HG03439 (cell line): Measurements from ENCODE around the gene ZNF593OS.

ENCODE experiments used
- ATAC-seq: cut with Tn5 transposase; IDR thresholded peaks from one replicate; pipeline ENCODE4 v1.9.1; 2021; ENCODE audit warnings: mild to moderate bottlenecking, moderate library complexity; ENCODE audit not compliant: unreplicated experiment

The ZNF593OS gene

GRCh38 chr1:26184883-26185282 lies 13.3 kb upstream of the ZNF593OS start:
- ATAC-seq: no peak

GRCh38 chr1:26184086-26184485 lies 12.5 kb upstream of the ZNF593OS start:
- no peak for ATAC-seq

GRCh38 chr1:26182383-26182696 lies 10.7 kb upstream of the ZNF593OS start:
- ATAC-seq: no peak

GRCh38 chr1:26181586-26182382 lies 10.2 kb upstream of the ZNF593OS start:
- ATAC-seq: no peak

GRCh38 chr1:26180010-26180506 lies 8.4 kb upstream of the ZNF593OS start:
- no peak for ATAC-seq

- no peak for ATAC-seq
These were observed 5.6 kb upstream of the ZNF593OS start, which contains the start of gene CNKSR1 for GRCh38 chr1:26177182-26177684. Gene CNKSR1, plus strand, starts transcription at chr1:26177491. Its CDS starts 57 bp downstream, at chr1:26177548.

- no peak for ATAC-seq
These were observed 3.7 kb upstream of the ZNF593OS start for GRCh38 chr1:26175346-26175745.

GRCh38 chr1:26170472-26170821 lies 1.2 kb downstream of the ZNF593OS start:
- ATAC-seq: no peak

GRCh38 chr1:26169669-26170471 lies 1.8 kb downstream of the ZNF593OS start, which contains the start of gene ZNF593:
Gene ZNF593, plus strand, starts transcription at chr1:26169908. Its CDS starts 76 bp downstream, at chr1:26169984.
- peak; percentile 84 for ATAC-seq

GRCh38 chr1:26169198-26169554 lies 2.5 kb downstream of the ZNF593OS start:
- ATAC-seq: no peak

- ATAC-seq: no peak
These were observed 3.0 kb downstream of the ZNF593OS start, which contains the start of gene C1orf232 for GRCh38 chr1:26168410-26169197. Gene C1orf232, minus strand, starts transcription at chr1:26168963. Its CDS starts 464 bp downstream, at chr1:26168499.

GRCh38 chr1:26166719-26167281 lies 4.8 kb downstream of the ZNF593OS start:
- ATAC-seq: no peak

- ATAC-seq: no peak
These were observed 6.5 kb downstream of the ZNF593OS start for GRCh38 chr1:26164861-26165842.

- ATAC-seq: no peak
These were observed 7.4 kb downstream of the ZNF593OS start for GRCh38 chr1:26164036-26164860.

- no peak for ATAC-seq
These were observed 8.0 kb downstream of the ZNF593OS start for GRCh38 chr1:26163684-26164035.

- no peak for ATAC-seq
These were observed 9.4 kb downstream of the ZNF593OS start for GRCh38 chr1:26162220-26162709.

- no peak for ATAC-seq
These were observed 10.0 kb downstream of the ZNF593OS start for GRCh38 chr1:26161415-26162219.
